SU-DHL-6 (cell line): ENCODE results near the gene INTS11.

ENCODE experiments used
- H2AFZ ChIP-seq: fragments of 200-600 bp; sonication (generic); 2 replicates; pipeline ENCODE4 v1.6.1; 2014; ENCODE audit warnings: low read depth, mild to moderate bottlenecking, moderate library complexity, mixed read lengths, antibody characterized with exemption, low read length; ENCODE audit not compliant: severe bottlenecking
- H3F3A ChIP-seq: fragments of 200-600 bp; shearing (Covaris generic); 2 replicates; pipeline ENCODE4 v1.6.0; 2016; ENCODE audit warnings: antibody characterized with exemption, mild to moderate bottlenecking; ENCODE audit not compliant: insufficient read depth
- H3K27ac ChIP-seq: fragments of 200-600 bp; sonication (generic); 2 replicates; pipeline ENCODE4 v1.5.1; 2016; ENCODE audit warnings: low read depth, mild to moderate bottlenecking, low read length, moderate library complexity, mixed read lengths
- H3K27me3 ChIP-seq: fragments of 200-600 bp; sonication (generic), shearing (Covaris generic); 2 replicates; pipeline ENCODE4 v1.6.0; 2014; ENCODE audit warnings: mild to moderate bottlenecking, low read length
- H3K36me3 ChIP-seq: fragments of 200-600 bp; sonication (generic); 2 replicates; pipeline ENCODE4 v1.6.1; 2014; ENCODE audit warnings: mild to moderate bottlenecking, low read length, mixed read lengths
- H3K4me2 ChIP-seq: fragments of 300-600, 200-600 bp; shearing (Covaris generic), sonication (generic); 2 replicates; pipeline ENCODE4 v1.6.0; 2014; ENCODE audit warnings: low read length, low read depth, mild to moderate bottlenecking; ENCODE audit not compliant: poor library complexity, severe bottlenecking
- H3K4me3 ChIP-seq: fragments of 200-600 bp; sonication (generic); 2 replicates; pipeline ENCODE4 v1.5.1; 2014; ENCODE audit warnings: antibody characterized with exemption, low read length, mild to moderate bottlenecking, mixed read lengths; ENCODE audit not compliant: insufficient read depth, poor library complexity, severe bottlenecking
- H3K79me2 ChIP-seq: fragments of 200-600 bp; sonication (generic); 2 replicates; pipeline ENCODE4 v1.6.1; 2014; ENCODE audit warnings: mild to moderate bottlenecking, low read length, moderate library complexity; ENCODE audit not compliant: insufficient read depth
- H3K9ac ChIP-seq: fragments of 200-600 bp; sonication (generic); 2 replicates; pipeline ENCODE4 v1.7.0; 2014; ENCODE audit warnings: mild to moderate bottlenecking, low read length
- H3K9me2 ChIP-seq: fragments of 200-600 bp; sonication (generic); replicated peaks from 2 replicates; pipeline ENCODE4 v1.6.1; 2014; ENCODE audit warnings: low read length; ENCODE audit not compliant: insufficient read depth
- H3K9me3 ChIP-seq: fragments of 200-600 bp; sonication (generic); 2 replicates; pipeline ENCODE4 v1.6.1; 2014; ENCODE audit warnings: low read length, mixed read lengths; ENCODE audit not compliant: insufficient read depth
- H4K20me1 ChIP-seq: fragments of 200-600 bp; sonication (generic); 2 replicates; pipeline ENCODE4 v1.6.1; 2014; ENCODE audit warnings: low read depth, mild to moderate bottlenecking, antibody characterized with exemption, low read length, moderate library complexity, mixed read lengths
- CTCF ChIP-seq: fragments of 200-600 bp; sonication (generic); IDR thresholded peaks from one replicate; pipeline ENCODE4 v1.5.1; 2017; ENCODE audit warnings: antibody characterized with exemption, mild to moderate bottlenecking, low read length, moderate library complexity; ENCODE audit not compliant: insufficient read depth, poor library complexity, severe bottlenecking
- EZH2phosphoT487 ChIP-seq: fragments of 200-600 bp; sonication (generic), shearing (Covaris generic); conservative IDR thresholded peaks from 2 replicates; pipeline ENCODE4 v1.6.1; 2018; ENCODE audit warnings: mild to moderate bottlenecking, antibody characterized with exemption, low read length, moderate library complexity, mixed read lengths

INTS11 gene

GRCh38 chr1:1306070-1306660 is 18.3 kb downstream of the INTS11 start:
- no peak overlapping the region for H2AFZ ChIP-seq
- peaks cover 12% of the 10 kb centered on the region for H3K79me2 ChIP-seq
- peak overlapping the region; percentile 65 for H3K27ac ChIP-seq
- peak overlapping the region; percentile 81 for H3K4me2 ChIP-seq
- no peaks in the 10 kb centered on the region for H3K9me2 ChIP-seq
- H3K36me3 ChIP-seq: no peaks in the 10 kb centered on the region
- peak; percentile 19 for TF ChIP-seq CTCF
- no peak for TF ChIP-seq EZH2phosphoT487
- H3K9me3 ChIP-seq: no peaks in the 10 kb centered on the region
- peak overlapping the region; percentile 93 for H3K4me3 ChIP-seq
- H4K20me1 ChIP-seq: no peaks in the 10 kb centered on the region; the same call in 1 of the 2 replicates
- H3F3A ChIP-seq: no peaks in the 10 kb centered on the region; the same call in 1 of the 2 replicates
- H3K9ac ChIP-seq: peak overlapping the region; percentile 99
- H3K27me3 ChIP-seq: no peaks in the 10 kb centered on the region

- no peaks in the 10 kb centered on the region for H3K27me3 ChIP-seq
- peak overlapping the region; percentile 65 for H3K27ac ChIP-seq
- H3K4me2 ChIP-seq: peak overlapping the region; percentile 81
- no peaks in the 10 kb centered on the region for H3K36me3 ChIP-seq
- peak overlapping the region; percentile 99 for H3K9ac ChIP-seq
- H4K20me1 ChIP-seq: no peaks in the 10 kb centered on the region; the same call in 1 of the 2 replicates
- peaks cover 12% of the 10 kb centered on the region for H3K79me2 ChIP-seq
- TF ChIP-seq EZH2phosphoT487 (no peak), CTCF (no peak)
- no peaks in the 10 kb centered on the region for H3K9me3 ChIP-seq
- no peak overlapping the region for H2AFZ ChIP-seq
- H3K4me3 ChIP-seq: peak overlapping the region; percentile 93
- H3K9me2 ChIP-seq: no peaks in the 10 kb centered on the region
- no peaks in the 10 kb centered on the region; the same call in 1 of the 2 replicates for H3F3A ChIP-seq
Measured at GRCh38 chr1:1305300-1306069, 19.0 kb downstream of the INTS11 start.

GRCh38 chr1:1304331-1305299 is 19.8 kb downstream of the INTS11 start:
- no peak for TF ChIP-seq EZH2phosphoT487
- TF ChIP-seq CTCF: no peak
- Histone ChIP-seq H2AFZ (no peak overlapping the region), H3F3A (no peaks in the 10 kb centered on the region; the same call in 1 of the 2 replicates), H3K4me2 (peak overlapping the region; percentile 81), H3K9ac (peak overlapping the region; percentile 99; the same call in 1 of the 2 replicates), H3K9me2 (no peaks in the 10 kb centered on the region), H3K4me3 (no peak overlapping the region), H3K79me2 (peaks cover 12% of the 10 kb centered on the region), H3K36me3 (no peaks in the 10 kb centered on the region), H4K20me1 (no peaks in the 10 kb centered on the region; the same call in 1 of the 2 replicates), H3K27ac (peak overlapping the region; percentile 65), H3K9me3 (no peaks in the 10 kb centered on the region), H3K27me3 (no peaks in the 10 kb centered on the region)
